ENCODE results near the gene B3GNT9.

Gene B3GNT9

DNA sequence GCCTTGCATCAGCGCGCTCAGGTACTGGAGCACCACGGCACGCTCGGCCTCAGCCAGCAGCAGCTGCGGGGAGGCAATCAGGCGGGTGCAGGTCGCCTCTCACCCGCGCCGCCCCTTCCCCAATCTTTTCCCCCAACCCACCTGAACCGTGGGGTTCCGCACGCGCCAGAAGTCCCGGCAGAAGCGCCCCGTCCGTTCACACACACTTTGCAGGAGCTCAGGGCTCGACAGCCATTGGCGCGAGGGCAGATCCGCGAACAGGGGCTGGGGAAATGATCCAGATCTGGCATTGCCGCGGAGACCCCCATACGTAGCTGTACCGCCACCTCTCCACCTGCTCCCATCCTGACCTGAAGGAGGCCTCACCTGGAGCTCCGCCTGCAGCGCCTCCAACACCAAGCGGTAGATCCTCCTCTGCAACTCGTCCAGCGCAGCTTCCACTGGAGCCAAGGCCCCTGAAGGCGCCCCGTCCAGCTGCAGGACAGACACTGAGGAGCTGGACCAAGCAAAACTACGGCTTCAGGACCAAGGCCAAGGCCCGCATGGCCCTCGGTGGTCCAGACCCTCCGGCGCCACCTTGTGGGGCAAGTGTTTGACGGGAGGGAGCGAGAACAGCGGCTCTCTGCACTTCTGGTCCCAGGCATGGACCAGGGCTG lies 34.3 kb upstream of the B3GNT9 start:
- peak; percentile 88 for DNase-seq (ENCODE audit: low spot score)

DNA sequence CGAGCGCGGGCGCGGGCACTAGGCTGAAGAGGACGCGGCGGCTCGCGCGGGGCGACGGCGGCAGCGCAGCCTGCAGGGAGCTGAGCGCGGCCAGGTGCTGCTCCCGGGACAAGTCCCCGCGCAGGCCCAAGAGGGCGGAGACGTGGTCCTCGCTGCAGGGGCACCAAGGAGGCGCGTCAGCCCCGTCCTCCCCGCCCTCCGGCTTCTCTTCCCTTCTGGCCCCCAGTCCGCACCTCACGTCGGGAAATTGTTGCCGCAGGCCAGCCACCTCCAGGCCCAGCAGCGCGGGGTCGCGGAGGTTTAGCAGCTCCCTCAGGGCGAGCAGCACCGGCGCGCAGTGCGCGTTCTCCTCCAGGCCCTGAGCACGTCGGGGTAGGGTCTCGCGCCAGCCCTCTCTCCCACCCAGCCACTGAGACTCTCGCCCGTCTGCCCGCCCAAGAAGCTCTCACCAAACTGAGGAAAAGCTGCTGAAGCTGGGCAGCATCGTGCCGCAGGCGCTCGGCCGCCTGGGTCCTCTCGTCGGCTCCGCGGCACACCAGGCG lies 33.7 kb upstream of the B3GNT9 start:
- no peak for DNase-seq (ENCODE audit: low spot score)

DNA sequence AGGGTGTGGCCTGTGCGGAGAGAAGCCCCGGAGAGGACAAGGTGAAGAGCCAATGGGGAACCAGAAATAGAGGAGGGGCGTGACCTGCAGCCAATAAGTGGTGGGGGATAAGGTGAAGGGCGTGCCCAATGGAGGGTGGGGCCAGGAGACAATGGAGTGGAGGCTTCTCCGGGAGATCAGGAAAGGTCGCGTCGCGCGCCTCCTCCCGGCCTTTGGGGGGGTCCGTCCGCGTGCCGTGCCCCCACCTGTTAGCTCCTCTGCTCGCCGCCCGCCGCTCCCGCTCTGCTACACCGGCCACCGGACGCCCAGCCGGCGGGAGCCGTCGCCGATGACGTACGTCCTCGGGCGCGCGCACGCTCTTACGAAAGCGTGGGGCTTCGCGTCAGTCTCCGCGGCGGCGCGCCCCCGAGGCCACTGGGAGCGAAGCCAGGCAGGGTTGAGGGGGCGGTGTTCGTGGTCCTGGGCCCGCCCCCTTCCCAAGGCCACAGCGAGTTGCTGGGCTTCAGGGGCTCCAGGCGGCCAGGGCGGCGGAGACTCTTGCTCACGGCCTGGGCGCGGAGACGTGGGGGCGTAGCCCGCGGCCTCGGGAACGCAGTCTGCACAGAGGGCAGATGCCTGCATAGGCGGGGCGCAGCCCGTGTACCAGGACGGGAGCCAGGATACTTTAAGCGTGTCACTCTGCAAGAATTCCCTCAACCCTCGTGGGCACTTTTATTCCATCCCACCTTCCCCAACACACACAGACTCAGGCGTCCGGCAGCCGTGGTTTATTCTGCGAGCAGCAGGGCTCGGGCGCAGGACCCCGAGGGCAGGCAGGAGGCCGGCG lies 33.0 kb upstream of the B3GNT9 start, which contains the start of gene MATCAP1:
MATCAP1 (minus strand) TSS at position 337 of the 826 bp plus-strand sequence. CDS start 3,353 bp downstream, outside the sequence.
- peak; percentile 99 for DNase-seq (ENCODE audit: low spot score)

DNA sequence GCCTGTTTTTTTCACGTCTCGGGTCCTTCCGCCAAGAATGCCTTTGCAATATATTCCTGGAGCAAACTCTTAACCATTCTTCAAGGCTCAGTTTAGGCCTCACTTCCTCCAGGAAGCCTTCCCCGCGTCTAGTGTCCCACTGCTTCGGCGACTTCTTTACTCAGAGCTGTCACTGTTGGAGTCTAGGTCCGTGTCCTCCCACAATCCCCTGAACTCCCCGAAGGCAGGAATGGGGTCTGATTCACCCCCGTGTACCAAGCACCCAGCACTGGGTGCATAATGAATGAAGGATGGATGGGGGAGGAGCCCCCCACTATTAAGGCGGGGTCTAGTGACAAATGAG lies 32.5 kb upstream of the B3GNT9 start:
- no peak for DNase-seq (ENCODE audit: low spot score)

DNA sequence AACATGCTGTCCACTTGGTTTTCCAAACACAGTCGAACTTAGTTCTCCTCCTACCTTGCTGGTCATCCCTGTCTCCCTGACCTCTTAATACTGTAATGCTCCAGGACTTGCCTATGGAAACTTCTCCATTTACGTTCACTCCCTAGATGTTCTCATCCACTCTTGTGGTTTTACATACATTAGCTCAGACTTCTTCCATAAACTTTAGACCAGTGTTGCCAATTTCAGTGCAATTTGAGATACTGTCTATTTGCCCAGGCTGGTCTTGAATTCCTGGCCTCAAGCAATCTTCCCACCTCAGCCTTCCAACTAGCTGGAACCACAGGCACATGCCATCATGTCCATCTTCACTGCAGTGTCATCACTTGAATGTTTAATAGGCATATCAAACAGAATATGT lies 31.5 kb upstream of the B3GNT9 start:
- DNase-seq (ENCODE audit: low spot score), result no peak

DNA sequence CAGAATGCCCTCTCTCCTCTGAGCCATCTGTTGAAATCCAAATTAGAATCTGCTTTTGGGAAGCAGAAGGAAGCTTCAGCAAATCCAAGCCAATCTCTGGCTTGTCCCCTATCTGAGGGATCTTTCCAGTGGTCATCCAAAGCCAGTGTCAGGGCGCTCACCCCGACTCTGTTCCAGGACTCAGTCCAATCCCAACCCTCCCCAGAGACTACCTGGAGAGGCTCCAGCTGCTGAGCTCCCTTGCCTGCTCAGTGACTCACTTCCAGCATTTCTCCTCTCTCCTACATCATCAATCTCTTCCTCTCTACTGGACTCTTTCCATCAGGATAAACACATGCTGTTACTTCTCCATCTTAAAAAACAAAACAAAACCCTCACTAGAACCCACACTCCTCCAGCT lies 30.5 kb upstream of the B3GNT9 start:
- no peak for DNase-seq (ENCODE audit: low spot score)

DNA sequence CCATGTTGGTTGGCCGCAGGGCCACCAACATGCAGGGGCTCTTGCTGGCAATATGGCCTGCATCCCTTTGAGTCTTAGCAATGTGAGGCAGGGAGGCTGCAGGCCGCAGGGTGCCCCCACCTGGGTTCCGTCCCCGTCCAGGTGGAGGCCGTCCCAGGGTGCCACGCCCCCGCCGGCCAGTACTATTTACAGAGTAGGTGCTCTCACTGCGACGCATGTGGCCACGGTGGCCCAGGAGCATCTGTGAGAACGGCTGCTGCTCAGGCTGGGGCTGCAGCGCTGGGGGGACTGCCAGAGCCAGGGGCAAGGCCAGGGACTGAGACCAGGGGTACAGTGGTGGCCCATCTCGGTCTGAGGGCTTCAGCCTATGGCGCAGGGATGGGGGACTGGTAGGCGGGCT lies 29.4 kb upstream of the B3GNT9 start:
- DNase-seq (ENCODE audit: low spot score), result no peak

DNA sequence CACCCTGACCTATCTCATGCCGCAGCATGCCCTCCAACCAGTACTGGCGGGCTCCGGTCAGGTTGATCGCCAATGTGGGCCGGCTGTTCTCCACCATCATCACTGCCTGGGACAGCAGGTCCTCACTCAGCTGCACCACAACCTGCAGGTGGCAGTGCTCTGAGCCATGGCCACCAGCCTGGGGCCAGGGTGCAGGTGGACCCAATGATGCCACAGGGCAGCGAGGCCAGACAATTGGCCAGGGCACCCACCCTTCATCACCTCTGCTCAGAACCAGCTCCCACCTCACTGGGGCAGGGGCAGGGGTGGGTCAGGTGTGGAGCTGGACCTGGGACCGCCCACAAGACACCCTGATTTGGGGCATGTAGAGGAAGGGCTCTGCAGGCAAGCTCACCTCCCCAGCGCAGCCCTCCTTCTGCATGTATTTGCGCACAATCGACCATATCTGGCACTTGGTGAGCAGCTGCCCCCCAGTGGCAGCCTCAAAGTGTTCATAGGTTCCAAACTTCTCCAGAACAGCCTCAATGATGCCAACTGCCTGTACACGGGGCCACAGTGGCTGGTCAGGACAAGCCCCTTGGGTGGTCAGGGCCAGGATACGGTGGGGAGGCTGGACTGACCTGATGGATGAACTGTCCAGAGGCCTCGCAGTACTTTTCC lies 28.8 kb upstream of the B3GNT9 start:
- no peak for DNase-seq (ENCODE audit: low spot score)

DNA sequence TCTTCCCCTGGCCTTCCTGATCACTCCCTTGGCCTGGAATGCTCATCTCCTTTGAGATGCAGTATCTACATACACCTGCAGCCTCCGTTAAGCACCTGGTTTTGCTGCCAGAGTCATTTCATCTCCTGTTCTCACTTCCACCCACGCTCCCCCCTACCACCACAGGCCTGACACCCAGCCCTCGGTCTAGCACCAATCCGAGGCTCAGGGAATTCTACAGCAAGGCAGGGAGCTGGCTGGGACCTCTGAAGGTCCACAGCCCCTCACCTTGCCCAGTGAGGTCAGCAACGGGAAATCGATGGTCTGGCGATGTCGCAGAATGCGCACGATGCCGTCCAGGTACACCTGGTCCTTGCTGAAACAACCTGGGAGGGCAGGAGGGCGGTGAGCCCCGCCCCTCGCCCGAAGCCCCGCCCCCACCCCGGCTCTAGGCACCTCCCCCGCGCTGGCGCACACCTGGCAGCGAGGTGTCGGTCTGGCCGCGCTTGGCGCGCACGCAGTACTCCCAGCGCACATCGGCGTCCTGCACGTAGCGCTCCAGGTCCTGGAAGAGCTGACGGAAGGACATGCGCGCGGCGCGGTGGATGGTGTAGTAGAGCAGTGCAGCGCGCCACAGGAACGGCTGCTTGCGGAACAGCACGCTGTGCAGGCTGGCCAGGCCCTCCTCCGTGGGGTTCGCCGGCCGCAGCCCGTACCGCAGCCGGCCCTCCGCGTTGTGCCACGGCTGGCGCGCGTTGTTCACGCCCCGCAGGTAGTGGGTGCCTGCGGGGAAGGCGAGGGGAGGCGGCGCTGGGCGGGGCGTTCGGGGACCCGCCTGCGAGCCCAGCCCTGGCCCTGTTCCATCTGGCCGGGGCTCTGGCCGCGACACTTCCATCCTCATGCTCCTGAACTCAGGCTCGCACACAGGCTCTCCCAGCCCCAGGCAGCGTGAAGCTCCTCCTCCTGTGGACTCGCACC lies 27.2 kb upstream of the B3GNT9 start:
- peak; percentile 77 for DNase-seq (ENCODE audit: low spot score)

DNA sequence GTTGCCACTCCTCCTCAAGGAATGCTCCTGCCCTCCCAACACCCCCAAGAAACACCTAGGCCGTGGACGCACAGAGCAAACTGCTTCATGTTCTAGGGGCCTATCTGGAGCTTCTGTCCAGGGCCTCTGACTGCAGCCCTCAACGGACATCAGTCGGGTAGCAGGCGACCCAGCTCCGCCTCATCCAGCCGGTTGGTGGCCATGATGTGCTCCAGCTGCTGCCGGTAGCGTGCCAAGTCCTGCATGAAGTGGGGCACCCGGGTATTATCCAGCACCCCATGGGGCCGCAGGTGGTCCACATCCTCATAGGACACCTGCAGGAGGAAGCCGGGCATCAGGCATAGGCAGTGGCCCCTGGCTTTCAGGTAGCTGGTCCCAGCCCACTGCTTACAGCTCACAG lies 25.9 kb upstream of the B3GNT9 start:
- no peak for DNase-seq (ENCODE audit: low spot score)

DNA sequence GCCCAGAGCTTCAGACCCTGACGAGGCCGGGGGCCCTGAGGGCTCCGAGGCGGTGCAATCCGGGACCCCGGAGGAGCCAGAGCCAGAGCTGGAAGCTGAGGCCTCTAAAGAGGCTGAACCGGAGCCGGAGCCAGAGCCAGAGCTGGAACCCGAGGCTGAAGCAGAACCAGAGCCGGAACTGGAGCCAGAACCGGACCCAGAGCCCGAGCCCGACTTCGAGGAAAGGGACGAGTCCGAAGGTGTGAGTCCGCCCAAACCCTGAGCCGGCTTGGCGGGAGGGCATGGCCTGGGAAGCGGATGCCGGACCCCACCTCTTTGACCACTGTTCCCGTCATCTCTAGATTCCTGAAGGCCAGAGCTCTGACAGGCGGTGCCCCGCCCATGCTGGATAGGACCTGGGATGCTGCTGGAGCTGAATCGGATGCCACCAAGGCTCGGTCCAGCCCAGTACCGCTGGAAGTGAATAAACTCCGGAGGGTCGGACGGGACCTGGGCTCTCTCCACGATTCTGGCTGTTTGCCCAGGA lies 24.0 kb upstream of the B3GNT9 start:
- no peak for DNase-seq (ENCODE audit: low spot score)

DNA sequence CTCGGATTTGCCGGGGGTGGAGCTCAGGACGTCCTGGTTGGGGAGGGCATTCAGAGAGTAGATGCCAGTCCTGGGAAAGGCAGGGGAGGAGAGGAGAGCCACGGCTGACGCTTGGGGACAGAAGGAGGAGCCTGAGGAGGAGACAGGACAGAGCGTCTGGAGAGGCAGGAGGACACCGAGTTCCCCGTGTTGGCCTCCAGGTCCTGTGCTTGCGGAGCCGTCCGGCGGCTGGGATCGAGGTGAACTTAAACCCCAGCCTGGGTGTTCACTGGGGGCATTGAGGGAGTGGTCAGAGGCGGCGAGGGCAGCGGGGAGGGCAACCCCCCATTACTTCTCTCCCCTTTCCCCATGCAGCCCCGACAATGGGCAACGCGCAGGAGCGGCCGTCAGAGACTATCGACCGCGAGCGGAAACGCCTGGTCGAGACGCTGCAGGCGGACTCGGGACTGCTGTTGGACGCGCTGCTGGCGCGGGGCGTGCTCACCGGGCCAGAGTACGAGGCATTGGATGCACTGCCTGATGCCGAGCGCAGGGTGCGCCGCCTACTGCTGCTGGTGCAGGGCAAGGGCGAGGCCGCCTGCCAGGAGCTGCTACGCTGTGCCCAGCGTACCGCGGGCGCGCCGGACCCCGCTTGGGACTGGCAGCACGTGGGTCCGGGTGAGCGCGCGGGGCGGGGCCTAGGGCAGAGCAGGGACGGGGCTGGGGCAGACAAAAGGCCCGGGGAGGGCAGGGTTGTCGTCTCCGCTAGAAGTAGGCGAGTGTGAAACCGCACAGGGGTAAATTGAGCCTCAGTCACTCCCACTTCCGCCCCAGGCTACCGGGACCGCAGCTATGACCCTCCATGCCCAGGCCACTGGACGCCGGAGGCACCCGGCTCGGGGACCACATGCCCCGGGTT lies 23.3 kb upstream of the B3GNT9 start:
- peak; percentile 94 for DNase-seq (ENCODE audit: low spot score)

DNA sequence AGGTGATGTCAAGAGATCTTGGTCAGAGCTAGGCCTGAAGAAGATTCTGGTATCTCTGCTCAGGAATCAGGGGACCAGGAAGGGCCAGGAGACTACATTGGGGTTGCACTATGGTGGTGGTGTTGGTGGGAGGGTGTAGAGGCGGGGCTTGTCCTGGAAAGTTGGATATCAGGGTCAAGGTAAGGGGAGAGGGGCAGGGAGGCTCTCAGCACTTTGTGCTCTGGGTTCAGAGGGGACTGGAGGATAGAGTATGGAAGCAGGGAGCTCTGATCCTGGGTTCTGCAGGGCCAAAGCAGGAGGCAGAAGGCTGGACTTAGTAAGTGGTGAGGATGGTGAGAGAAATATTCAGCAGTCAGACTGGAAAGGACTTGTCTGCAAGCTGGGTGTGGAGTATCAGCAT lies 22.5 kb upstream of the B3GNT9 start:
- DNase-seq (ENCODE audit: low spot score), result no peak

DNA sequence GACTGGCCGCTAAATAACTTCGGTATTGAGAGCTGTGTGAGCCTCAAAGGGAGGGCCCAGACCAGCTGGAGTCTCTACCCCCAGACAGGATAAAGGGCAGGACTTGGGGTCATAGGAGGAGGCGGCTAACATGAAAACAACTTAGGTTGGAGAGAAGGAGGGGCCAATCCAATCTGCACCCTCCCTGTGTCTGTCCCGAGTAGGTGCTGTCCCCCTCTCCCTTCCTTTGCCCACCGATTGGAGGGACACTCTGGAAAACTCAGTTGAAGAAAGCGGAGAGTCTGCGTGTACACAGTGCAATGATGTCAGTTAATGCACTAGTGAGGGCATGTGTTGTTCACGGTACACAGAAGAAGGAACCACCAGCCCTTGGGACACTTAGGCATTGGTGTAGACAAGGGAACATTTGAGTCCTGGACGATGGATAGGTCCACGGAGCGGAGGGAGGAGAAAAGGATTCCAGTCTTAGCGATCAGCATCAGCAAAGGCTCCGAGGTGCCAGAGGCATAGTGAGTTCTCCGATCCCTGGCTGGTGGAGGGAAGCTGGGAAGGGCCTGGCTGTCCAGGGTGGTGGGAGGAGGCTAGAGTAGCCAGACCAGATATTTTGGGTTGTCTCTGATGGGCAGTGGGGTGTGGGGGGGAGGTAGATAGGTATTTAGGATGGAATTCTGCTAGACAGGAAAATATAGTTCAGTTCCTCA lies 20.3 kb upstream of the B3GNT9 start:
- DNase-seq (ENCODE audit: low spot score), result no peak

DNA sequence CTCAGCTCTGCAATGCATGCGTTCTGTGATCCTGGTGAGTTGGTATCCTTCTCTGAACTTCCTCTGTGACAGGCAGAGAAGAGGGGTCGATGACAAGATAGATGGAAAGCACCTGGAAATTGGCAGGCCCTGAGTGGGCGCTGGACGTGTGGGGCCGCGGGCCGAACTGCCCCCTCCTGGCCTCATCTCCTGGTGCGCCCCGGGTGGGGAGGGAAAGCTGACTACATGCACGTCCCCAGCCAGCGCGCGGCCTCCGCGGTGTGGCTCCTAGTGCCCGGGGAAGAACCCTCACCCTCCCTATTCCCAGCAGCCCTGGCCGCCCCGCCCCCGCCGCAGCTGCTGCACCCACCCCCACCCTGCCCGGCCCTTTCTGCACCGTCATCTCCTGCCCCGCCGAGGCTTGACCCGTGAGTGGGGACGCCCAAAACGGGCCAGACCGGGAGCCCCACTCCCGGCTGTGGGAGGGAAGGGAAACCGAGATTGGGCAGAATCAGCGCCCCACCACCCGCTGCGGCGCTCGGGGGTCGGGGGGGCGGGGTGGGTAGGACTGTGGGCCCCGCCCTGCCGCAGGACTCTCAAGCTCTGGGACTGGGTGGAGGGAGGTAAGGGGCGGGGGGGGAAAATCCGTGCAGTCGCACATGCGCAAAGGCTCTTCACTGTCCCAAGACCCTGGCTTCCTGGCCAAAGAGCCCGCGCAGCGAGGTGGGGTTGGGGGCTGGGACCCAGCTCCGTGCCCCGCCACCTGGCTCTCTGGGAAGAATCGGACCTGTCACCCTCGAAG lies 19.6 kb upstream of the B3GNT9 start, which contains the start of gene NOL3:
NOL3 (plus strand) TSS at position 371 of the 781 bp plus-strand sequence.
- peak; percentile 70 for DNase-seq (ENCODE audit: low spot score)

DNA sequence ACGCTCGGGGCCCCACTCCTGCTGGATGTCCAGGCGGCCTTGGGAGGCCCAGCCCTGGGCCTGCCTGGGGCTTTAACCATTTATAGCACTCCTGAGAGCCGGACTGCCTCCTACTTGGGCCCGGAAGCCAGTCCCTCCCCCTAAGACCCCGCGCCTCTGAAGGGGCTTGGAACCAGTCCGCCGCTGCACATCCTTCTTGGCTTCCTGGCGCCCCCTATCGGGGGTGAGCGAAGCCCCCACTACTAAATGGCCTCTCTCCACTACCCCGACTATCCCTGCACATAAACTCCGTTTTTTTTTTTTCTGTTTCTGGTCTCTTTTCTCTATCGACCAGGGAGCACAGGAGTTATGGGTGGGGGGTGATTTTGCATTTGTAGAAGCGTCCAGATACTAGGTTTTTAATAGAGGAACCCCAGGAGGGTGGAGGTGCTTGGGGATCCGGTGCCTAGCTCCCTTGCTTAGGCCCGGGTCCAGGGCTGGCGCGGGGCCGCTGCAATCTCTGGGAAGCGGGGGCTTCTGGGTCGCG lies 18.9 kb upstream of the B3GNT9 start:
- DNase-seq (ENCODE audit: low spot score), result peak; percentile 81

DNA sequence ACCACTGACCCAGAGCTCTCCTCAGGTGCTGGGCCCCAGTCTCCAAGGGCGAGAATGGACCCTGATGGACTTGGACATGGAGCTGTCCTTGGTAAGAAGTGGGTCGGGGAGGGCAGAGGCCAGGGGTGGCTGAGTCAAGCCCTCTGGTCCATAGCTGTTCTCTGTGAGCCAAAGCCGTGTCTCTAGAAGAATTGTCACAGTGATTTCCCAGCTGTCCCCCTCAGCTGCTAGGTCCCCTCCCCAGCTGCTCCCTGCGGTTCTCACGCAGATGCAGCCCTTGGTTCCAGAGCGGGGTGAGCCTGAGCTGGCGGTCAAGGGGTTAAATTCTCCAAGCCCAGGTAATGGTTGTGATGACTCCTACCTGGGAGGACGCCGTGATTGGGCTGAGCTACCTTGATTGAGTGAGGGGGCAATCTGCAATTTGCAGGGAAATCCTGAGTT lies 18.2 kb upstream of the B3GNT9 start:
- DNase-seq (ENCODE audit: low spot score), result no peak

DNA sequence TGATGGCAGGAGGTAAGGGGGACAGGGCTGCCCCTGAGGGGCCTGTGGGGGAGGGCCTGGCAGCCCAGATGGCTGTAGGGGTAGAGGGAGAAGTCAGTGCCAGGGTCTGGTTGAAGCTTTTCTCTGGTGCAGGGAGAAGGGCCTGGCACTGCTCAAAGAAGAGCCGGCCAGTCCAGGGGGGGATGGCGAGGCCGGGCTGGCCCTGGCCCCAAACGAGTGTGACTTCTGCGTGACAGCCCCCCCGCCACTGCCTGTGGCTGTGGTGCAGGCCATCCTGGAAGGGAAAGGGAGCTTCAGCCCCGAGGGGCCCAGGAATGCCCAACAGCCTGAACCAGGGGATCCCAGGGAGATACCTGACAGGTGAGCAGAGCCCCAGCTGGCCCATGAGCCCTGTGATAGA lies 16.8 kb upstream of the B3GNT9 start:
- DNase-seq (ENCODE audit: low spot score), result no peak

Data from cerebellar cortex (tissue), 1 donor.